ENCODE measurements around the gene MACROH2A2. TPM values are rescaled to one million over a fixed set of nuclear protein-coding genes. Genes with fewer than 3 reads are reported as not detected.

The MACROH2A2 gene
- total RNA-seq, 1 donor from 2014 or later: 25.5 TPM

DNA sequence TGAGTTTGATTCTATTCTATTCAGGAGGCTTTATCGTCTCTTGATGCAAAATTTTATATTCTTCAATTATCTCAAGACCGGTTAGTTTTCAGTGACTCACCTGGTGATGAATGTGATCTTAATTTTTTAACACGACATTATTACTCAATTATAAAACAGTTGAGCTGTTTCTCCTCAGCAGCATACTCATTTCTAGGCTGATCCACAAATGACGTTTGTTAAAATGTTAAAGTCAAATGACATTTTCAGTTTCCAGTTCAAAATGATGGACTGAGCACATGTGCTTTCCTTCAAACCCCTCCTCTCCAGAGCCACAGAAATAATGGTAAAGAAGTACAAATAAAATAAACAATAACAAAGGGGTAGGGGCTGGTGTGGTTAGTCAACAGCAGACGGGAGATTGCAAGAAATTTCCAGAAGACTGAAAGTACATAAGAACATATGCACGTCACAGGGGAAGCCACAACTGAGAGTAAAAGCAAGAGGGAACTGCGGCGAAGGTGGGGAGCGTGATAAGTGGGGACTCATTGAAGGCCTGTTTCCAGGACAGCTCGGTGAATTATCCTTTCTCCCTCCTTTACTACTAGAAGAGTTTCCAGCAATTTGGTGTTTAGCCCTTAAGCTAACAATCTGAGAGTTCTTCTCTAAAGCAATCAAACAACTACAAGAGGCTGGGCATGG lies 10.9 kb downstream of the MACROH2A2 start:
- H3K79me2 ChIP-seq (ENCODE audit: insufficient read depth, low read length): peaks cover 4% of the 10 kb centered on the region
- DNase-seq (ENCODE audit: low read depth) (no peak), FAIRE-seq (no peak)
- H3K4me1 Mint-ChIP-seq (ENCODE audit: low read depth, unreplicated experiment): no peaks in the 10 kb centered on the region
- no peaks in the 10 kb centered on the region for H3K9me3 ChIP-seq (ENCODE audit: insufficient read depth, low read depth, low read length)
- no peak for TF ChIP-seq EZH2 (IDR thresholded peaks at IDR 0.05; ENCODE audit: insufficient read depth, low read length)
- TF ChIP-seq, protein P1, sequence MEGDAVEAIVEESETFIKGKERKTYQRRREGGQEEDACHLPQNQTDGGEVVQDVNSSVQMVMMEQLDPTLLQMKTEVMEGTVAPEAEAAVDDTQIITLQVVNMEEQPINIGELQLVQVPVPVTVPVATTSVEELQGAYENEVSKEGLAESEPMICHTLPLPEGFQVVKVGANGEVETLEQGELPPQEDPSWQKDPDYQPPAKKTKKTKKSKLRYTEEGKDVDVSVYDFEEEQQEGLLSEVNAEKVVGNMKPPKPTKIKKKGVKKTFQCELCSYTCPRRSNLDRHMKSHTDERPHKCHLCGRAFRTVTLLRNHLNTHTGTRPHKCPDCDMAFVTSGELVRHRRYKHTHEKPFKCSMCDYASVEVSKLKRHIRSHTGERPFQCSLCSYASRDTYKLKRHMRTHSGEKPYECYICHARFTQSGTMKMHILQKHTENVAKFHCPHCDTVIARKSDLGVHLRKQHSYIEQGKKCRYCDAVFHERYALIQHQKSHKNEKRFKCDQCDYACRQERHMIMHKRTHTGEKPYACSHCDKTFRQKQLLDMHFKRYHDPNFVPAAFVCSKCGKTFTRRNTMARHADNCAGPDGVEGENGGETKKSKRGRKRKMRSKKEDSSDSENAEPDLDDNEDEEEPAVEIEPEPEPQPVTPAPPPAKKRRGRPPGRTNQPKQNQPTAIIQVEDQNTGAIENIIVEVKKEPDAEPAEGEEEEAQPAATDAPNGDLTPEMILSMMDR (IDR thresholded peaks at IDR 0.05; ENCODE audit: insufficient read depth, low read depth, low read length): no peak
- H3K9me3 Mint-ChIP-seq (ENCODE audit: unreplicated experiment): no peaks in the 10 kb centered on the region
- no peak overlapping the region for H3K27ac ChIP-seq (ENCODE audit: low read depth, low read length)
- H3K27ac Mint-ChIP-seq (ENCODE audit: unreplicated experiment): no peak overlapping the region
- H3K4me2 ChIP-seq (ENCODE audit: low read length): no peak overlapping the region
- H3K4me3 Mint-ChIP-seq (ENCODE audit: unreplicated experiment): no peak overlapping the region
- no peaks in the 10 kb centered on the region for H3K27me3 Mint-ChIP-seq (ENCODE audit: low read depth, unreplicated experiment)
- H3K36me3 Mint-ChIP-seq (ENCODE audit: low read depth, unreplicated experiment): peaks cover 2% of the 10 kb centered on the region
- no peak overlapping the region for H2AFZ ChIP-seq (ENCODE audit: low read depth, low read length)
- no peaks in the 10 kb centered on the region for H3K36me3 ChIP-seq (ENCODE audit: insufficient read depth, low read length)
- H3K4me1 ChIP-seq (ENCODE audit: insufficient read depth, low read length): no peaks in the 10 kb centered on the region
- no peak overlapping the region for H3K9ac ChIP-seq (ENCODE audit: low read length)
- no peaks in the 10 kb centered on the region for H3K27me3 ChIP-seq (ENCODE audit: insufficient read depth, low read length)
- peaks cover 11% of the 10 kb centered on the region for H4K20me1 ChIP-seq (ENCODE audit: insufficient read depth, low read length)
- H3K4me3 ChIP-seq (ENCODE audit: insufficient read depth, low read depth, low read length): no peak overlapping the region

GRCh38 chr10:70064486-70064885 lies 11.8 kb downstream of the MACROH2A2 start:
- Mint-ChIP-seq H3K36me3 (ENCODE audit: low read depth, unreplicated experiment) (peaks cover 2% of the 10 kb centered on the region), H3K27ac (ENCODE audit: unreplicated experiment) (no peak overlapping the region), H3K4me3 (ENCODE audit: unreplicated experiment) (no peak overlapping the region), H3K27me3 (ENCODE audit: low read depth, unreplicated experiment) (no peaks in the 10 kb centered on the region), H3K9me3 (ENCODE audit: unreplicated experiment) (no peaks in the 10 kb centered on the region), H3K4me1 (ENCODE audit: low read depth, unreplicated experiment) (no peaks in the 10 kb centered on the region)
- no peak for TF ChIP-seq EZH2 (IDR thresholded peaks at IDR 0.05; ENCODE audit: insufficient read depth, low read length)
- TF ChIP-seq, protein P1 (IDR thresholded peaks at IDR 0.05; ENCODE audit: insufficient read depth, low read depth, low read length): no peak
- H4K20me1 ChIP-seq (ENCODE audit: insufficient read depth, low read length): peaks cover 11% of the 10 kb centered on the region
- H3K27ac ChIP-seq (ENCODE audit: low read depth, low read length): no peak overlapping the region
- no peak overlapping the region for H3K4me2 ChIP-seq (ENCODE audit: low read length)
- H3K9me3 ChIP-seq (ENCODE audit: insufficient read depth, low read depth, low read length): no peaks in the 10 kb centered on the region
- no peaks in the 10 kb centered on the region for H3K4me1 ChIP-seq (ENCODE audit: insufficient read depth, low read length)
- H3K9ac ChIP-seq (ENCODE audit: low read length): no peak overlapping the region
- no peaks in the 10 kb centered on the region for H3K36me3 ChIP-seq (ENCODE audit: insufficient read depth, low read length)
- H3K79me2 ChIP-seq (ENCODE audit: insufficient read depth, low read length): peaks cover 3% of the 10 kb centered on the region
- DNase-seq (ENCODE audit: low read depth): no peak
- FAIRE-seq: no peak
- no peak overlapping the region for H2AFZ ChIP-seq (ENCODE audit: low read depth, low read length)
- H3K4me3 ChIP-seq (ENCODE audit: insufficient read depth, low read depth, low read length): no peak overlapping the region
- no peaks in the 10 kb centered on the region for H3K27me3 ChIP-seq (ENCODE audit: insufficient read depth, low read length)

DNA sequence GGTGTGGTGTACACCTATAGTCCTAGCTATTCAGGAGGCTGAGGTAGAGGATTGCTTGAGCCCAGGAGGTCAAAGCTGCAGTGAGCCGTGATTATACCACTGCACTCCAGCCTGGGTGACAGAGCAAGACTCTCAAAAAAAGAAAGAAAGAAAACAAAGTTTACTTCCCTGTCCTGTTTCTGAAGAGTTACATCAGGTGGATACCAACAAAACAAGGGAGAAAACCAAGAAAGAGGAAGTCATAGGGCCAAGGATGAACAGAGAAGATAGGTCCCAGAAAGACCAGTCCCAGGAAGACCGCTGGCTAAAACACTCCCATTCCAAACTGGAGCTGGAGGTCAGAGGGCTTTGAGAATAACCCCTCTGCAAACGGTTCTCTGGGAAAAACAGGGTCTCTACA lies 13.5 kb downstream of the MACROH2A2 start:
- Mint-ChIP-seq H3K36me3 (ENCODE audit: low read depth, unreplicated experiment) (peaks cover 2% of the 10 kb centered on the region), H3K27ac (ENCODE audit: unreplicated experiment) (no peak overlapping the region), H3K4me1 (ENCODE audit: low read depth, unreplicated experiment) (no peaks in the 10 kb centered on the region), H3K4me3 (ENCODE audit: unreplicated experiment) (no peak overlapping the region), H3K27me3 (ENCODE audit: low read depth, unreplicated experiment) (no peaks in the 10 kb centered on the region), H3K9me3 (ENCODE audit: unreplicated experiment) (no peaks in the 10 kb centered on the region)
- Histone ChIP-seq H3K27ac (ENCODE audit: low read depth, low read length) (no peak overlapping the region), H3K9me3 (ENCODE audit: insufficient read depth, low read depth, low read length) (no peaks in the 10 kb centered on the region), H3K4me3 (ENCODE audit: insufficient read depth, low read depth, low read length) (no peak overlapping the region), H3K36me3 (ENCODE audit: insufficient read depth, low read length) (no peaks in the 10 kb centered on the region), H3K79me2 (ENCODE audit: insufficient read depth, low read length) (no peaks in the 10 kb centered on the region), H3K9ac (ENCODE audit: low read length) (no peak overlapping the region), H3K4me1 (ENCODE audit: insufficient read depth, low read length) (no peaks in the 10 kb centered on the region), H3K27me3 (ENCODE audit: insufficient read depth, low read length) (no peaks in the 10 kb centered on the region), H4K20me1 (ENCODE audit: insufficient read depth, low read length) (peaks cover 20% of the 10 kb centered on the region), H3K4me2 (ENCODE audit: low read length) (no peak overlapping the region), H2AFZ (ENCODE audit: low read depth, low read length) (no peak overlapping the region)
- FAIRE-seq: no peak
- TF ChIP-seq EZH2 (IDR thresholded peaks at IDR 0.05; ENCODE audit: insufficient read depth, low read length): no peak
- TF ChIP-seq, protein P1 (IDR thresholded peaks at IDR 0.05; ENCODE audit: insufficient read depth, low read depth, low read length): no peak
- no peak for DNase-seq (ENCODE audit: low read depth)

All from astrocyte (in vitro differentiated cells and primary cell).